HG03060 (cell line): ENCODE data around the gene CD48.
"Not testable (repeated sequence)": the region's sequence is repeated elsewhere in the genome, so short reads cannot be mapped to it uniquely, and the experiment has no call there.

Experiments used
- ATAC-seq: cut with Tn5 transposase; IDR thresholded peaks from one replicate; pipeline ENCODE4 v1.9.1; 2021; ENCODE audit warnings: low read depth, moderate number of reproducible peaks; ENCODE audit not compliant: unreplicated experiment

The CD48 gene

DNA sequence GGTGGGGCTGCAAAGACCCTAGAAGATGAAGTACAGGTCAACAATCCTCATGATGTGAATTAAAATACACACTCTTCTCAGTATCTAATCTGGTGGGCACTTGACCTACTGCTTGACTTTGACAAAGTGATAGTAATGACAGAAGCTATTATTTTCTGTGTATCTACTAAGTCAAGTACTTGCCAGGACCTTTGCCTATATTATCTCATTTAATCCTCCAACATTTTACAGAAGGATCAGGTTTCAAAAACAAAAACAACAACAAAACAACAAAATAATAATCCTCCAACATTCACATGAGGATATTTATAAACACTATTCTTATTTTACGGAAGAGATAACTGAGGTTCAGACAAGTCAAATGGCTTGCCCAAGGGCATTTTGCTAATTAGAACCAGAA is 4.4 kb upstream of the CD48 start:
- ATAC-seq: no peak

DNA sequence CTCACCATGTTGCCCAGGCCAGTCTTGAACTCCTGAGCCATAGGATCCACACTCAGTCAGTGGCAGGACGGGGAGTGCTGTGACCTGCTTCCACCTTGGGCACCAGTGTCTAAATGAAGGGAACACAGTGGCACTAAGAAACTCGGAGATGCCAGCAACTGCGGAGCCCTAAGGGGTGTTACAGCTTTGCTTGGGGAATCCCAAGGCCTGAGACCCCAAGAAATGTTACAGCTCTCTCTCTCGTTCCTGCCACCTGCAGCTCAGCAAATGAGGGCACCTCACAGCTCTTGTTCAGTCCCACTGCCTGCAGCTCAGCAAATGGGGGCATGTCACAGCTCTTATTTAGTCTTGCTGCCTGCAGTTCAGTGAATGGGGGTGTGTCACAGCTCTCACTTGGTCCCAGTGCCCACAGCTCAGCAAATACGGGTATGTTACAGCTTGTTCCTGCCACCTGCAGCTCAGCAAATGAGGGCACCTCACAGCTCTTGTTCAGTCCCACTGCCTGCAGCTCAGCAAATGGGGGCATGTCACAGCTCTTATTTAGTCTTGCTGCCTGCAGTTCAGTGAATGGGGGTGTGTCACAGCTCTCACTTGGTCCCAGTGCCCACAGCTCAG is 2.5 kb upstream of the CD48 start:
- not testable (repeated sequence) for ATAC-seq

DNA sequence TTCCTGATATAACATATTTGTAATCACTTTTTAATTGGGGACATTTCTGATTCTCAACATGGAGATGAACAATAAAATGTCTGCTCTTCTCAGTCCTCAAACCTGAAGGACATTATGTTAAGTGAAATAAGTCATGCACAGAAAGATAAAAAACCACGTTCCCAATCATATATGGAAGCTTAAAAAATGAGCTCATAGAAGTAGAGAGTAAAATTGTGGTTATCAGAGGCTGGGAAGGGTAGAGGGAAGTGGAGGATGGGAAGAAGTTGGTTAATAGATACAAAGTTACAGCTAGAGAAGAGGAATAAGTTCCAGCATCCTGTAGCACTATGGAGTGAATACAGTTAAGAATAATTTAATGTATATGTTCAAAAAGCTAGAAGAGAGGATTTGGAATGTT is 1.5 kb upstream of the CD48 start:
- ATAC-seq: no peak

DNA sequence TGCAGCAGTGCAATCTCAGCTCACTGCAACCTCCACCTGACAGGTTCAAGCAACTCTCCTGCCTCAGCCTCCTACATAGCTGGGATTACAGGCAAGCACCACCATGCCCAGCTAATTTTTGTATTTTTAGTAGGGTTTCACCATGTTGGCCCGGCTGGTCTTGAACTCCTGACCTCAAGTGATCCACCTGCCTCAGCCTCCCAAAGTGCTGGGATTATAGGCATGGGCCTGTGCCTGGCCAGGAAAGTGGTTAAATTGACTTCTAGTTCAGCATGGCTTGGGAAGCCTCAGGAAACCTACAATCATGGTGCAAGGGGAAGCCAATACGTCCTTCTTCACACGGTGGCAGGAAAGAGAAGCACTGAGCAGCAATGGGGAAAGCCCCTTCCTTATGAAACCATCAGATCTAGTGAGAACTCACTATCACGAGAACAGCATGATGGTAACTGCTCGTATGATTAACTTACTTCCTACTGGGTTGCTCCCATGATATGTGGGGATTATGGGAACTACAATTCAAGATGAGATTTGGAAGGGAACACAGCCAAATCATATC is 981 bp upstream of the CD48 start:
- ATAC-seq: not testable (repeated sequence)

DNA sequence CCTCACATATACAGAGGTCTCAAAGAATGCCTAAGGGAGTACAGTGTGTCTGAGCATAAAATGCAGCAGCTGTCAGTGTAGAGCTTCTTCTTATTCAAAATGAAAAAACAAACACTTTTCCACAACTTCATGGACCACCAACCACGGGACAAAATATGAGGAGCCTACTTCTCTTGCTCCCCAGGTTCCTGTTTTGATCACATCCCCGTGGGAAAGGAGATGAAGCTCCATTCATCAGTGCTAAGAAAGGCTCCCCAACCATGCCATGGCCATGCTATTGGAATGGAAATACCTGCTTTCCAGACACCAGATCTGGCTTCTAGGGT is 383 bp downstream of the CD48 start:
- no peak for ATAC-seq

DNA sequence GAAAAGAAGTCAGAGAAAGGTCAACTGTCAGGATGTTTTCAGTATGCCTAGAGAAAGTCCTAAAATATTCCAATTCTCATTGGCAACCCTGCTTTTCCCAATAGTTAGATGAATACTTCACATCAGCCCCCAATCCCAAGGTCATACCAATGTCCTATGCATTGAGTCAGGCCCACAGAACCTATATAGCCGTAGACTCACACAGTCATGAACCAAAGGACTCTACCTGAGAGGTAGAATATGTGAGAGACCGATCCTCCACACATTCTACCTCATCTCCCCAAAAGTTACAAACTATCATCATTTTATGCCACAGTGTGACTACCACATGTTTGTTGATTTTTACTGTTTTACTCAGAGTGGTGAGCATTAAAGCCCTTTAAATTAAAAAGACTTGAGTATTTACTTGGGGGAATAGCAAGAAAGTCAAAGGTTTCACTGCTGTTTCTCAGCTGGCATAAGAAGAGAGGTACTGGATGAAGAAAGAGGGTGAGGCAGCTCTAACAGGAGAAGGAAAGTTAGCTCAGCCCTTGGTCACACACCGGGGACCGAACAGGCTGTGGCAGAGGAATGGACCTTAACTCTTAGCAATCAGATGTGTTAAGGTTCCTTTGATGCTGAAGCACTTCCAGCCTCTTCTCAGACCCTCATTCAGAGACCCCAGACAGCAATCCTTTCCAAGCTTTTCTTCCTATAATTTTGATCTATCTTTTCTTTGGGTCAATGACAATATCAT is 937 bp downstream of the CD48 start:
- no peak for ATAC-seq

DNA sequence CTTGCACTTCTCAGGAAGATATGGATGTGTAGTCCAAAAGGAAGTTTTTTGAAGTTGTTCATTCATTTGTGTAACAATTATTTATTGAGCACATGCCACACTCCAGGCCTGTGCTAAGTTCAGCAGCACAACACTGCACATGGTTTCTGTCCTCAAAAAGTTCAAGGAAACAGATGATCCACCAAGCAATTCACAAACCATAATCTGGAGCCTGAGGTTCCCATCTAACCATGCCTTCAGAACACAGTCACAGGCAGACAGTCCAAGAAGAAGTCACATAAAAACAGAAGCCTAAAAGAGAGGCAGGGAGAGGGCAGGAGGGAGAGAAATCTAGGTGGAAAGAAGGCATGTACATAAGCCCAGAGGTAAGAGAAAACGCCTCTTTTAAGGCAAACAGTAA is 1.9 kb downstream of the CD48 start:
- no peak for ATAC-seq

DNA sequence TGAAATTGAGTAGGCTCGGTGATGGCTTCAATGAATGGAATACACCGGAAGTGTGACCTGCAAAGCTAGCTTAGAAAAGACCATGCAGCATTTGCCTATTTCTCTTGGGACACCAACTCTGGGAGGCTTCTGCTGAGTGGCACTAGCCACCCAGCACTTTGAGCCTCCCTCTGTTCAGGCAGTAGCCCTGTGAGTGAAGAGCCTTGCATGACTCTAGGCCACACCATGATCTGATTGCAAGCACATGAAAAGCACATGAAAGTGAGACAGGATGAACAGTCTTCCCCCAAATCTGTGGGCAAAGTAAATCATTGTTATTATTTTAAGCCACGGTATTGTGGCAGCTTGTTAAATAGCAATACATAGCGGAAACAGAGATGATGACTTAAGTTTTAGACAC is 2.8 kb downstream of the CD48 start:
- no peak for ATAC-seq

DNA sequence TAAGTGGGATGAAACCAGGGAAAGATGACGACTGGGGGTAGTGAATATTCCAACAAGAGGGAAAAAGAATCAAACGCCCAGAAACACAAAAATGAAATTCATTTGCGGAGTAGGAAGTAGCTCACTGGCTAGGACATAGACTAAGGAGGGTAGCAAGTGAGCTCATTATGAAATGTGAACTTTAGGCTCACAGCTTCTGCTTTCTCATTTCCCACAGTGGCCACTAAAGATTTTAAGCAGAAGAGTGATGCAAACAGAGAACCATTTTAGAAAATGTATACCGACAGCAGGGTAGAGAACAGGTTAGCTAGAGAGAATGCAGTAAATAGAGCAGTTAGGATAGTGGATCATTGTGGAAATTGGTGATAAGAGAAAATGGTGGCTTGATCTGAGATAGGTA is 3.5 kb downstream of the CD48 start:
- no peak for ATAC-seq

DNA sequence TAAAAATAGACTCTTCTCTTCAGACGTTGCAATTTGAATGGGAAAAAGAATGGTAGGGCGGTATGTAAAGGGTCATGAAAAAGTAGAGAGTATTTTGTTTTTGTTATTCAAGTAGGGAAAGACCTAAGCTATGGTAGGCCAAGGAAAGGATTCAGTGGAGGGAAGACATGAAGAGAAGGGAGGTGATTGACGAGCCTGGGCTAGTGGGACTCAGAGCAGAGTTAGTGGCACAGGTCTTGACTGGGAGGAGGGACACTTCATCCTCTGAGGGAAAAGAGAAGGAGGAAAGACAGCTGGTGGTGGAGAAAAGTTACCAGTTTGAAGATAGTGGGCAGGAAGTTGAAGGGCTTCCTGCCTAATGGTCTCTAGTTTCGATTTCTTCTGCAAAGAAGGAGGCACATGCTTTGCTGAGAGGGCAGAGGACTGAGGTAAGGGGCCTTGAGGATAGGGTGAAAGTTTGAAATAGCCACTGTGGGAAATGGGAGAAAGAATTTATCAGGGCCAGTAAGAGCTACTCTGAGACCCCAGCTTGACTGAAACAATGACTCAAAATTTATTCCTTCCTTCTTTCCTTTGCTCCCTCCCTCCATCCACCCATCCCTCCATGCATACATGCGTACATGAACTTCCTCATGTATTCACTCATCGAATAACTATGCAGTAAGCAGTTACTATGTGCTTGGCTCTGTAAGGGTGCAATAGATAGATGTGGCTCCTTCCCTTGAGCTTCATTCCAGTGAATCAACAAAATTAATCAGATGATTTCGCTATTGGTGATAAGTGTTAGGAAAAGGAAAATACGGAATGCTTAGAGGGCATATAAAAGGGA is 4.2 kb downstream of the CD48 start:
- no peak for ATAC-seq

DNA sequence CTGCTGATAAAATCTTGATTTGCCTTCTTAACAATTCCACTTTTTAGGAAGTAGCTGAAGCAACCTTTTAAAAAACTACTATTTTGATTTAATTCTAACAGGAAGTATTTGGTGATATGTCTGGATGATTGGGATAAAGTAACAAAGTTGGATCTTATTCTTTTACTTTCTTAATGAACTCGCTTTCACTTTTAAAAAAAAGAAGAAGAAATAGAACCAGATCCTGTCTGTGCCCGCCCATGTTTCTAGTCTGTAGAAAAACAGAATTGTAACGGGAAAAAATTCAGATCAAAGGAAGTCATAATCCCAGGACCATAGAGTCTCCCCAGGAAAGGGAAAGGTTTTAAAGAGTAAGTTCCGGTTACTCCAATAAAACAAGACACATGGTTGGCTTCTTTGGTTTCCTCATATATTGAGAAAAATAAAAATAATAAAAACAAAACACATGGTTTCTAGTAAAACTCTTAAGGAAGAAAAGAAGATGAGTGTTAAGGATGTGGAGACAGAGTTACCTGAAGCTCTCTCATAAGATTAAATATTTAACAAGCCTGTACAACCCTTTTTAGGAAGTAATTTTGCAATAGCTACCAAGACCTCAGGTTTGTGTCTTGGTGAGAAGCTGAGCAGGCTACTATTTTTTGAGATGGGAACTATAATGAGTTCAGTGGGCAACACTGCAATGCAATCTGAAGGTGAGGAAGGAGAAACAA is 4.9 kb downstream of the CD48 start:
- no peak for ATAC-seq

DNA sequence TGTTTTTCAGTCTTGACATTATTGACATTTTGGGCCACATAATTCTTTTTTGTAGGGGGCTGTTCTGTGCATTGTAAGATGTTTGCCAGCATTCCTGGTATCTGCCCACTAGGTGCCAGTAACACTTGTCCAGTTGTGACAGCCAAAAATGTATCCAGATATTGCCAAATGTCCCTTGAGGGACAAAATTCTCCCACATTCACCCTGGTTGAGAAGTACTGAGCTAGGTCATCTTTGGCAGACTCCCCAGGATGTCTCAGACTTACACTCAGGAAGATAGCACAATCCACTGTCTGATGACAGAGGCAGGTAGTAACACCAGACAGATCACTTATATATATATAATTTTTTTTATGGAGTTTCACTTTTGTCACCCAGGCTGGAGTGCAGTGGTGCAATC is 5.9 kb downstream of the CD48 start:
- ATAC-seq: no peak

DNA sequence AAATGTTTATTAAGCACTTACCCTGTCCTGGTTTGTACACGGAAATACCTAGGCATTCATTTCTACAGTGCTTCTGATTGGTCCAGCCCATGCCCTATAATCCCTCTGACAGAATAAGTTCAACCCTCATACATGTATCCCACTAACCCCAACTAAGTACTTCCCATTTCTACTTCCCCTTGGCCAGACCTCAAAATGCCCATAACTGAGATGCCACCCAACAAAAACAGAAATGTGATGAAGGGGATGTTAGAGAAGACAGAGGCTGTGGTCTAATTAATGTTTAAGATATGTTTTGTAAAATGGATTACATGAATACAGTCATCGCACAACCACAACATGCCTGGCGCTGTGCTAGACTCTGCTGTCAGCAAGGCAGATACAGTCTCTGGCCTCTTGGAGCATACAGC is 6.4 kb downstream of the CD48 start:
- ATAC-seq: not testable (repeated sequence)

DNA sequence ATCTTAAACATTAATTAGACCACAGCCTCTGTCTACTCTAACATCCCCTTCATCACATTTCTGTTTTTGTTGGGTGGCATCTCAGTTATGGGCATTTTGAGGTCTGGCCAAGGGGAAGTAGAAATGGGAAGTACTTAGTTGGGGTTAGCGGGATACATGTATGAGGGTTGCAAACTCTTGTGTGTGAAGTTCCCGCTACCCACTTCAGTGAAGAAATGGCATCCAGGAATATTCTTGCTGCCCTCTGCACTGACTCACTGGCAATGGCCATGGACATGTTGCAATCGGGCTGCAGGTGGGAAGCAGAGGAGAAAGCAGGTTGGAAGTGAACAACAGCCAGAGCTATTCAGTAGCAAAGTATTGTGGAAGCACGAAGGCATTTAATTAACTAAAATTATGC is 7.4 kb downstream of the CD48 start:
- ATAC-seq: no peak

DNA sequence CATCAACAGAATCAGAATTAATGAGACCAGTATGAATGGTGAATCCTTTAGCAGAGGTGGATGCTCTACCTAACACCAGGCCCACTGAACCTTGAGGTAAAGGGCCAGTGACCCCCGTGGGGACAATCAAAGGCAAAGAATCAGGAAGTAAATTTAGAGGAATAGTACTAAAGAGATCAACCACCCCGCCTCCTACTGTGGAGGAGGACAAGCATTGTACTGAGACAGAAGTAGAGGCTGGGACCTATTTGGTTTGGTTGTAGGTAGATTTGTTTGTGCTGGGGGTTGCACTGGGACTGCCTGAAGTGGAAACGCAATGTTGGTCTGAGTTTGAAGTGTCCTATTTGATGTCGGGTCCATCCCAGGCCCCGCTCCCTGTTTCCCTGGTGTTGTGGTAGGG is 9.5 kb downstream of the CD48 start:
- no peak for ATAC-seq

DNA sequence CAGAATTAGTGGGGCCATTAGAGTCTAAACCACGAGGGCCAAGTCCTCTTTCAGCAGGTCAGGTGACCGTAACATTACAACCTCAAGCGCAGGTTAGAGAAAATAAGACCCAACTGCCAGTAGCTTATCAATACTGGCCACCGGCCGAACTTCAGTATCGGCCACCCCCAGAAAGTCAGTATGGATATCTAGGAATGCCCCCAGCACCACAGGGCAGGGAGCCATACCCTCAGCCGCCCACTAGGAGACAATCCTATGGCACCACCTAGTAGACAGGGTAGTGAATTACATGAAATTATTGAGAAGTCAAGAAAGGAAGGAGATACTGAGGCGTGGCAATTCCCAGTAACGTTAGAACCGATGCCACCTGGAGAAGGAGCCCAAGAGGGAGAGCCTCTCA is 19.2 kb downstream of the CD48 start:
- ATAC-seq: not testable (repeated sequence)

DNA sequence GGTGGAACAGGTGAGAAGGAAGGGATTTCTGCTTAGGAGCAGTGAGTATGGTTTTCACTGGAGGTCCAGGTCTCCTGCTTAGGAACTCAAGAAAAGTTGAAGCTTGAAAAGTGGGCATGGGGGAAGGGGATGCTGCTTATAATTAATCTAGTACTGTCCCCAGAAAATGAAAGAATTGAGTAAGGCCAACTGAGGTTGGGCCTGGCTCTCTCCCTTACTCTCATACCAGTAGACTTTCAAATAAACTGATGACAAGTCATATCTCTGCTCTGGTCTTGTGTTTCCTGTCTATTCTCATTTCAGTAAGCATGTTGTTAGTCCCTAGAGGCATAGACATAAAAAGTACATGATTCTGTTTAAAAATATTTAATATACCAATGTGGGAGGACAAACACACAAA is 26.4 kb downstream of the CD48 start:
- no peak for ATAC-seq

DNA sequence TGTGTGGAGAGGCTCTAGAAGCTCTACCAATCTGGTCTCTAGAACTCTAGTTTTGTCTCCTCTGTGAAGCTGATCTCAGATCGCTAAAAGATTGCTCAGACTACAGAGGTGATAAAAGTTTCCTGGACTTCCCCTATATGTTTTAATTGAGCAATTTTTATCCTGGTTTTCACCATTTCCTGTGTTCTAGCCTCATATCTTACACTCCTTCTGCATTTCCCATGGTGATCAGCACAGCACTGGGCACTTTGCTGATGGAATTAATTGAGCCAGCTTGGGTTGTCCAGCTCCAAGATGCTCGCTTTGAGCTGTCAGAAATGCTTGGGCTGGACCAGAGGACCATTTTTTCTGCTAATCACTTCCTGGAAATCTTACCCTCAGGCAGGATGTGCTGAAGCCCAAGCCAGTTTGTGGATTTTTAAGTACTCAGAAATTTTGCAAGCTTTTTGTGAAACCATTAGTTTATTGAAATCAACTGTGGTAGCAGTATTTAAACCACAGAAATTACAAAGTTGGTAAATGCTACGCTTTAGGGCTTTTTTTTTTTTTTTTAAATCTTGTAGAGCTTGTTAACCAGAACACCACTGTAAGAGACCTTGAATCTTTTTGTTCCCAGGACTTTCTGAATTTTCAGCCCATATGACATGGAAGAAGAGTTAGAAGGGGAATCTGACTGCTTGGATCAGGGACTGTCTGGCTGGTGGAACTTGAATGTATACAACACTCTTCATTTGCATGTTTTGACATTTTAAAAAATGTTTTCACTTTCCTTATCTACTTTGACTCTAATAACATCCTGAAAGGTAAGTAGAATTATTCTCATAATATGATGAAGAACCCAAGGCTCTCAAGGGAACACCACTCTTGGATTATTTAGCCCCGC is 28.4 kb downstream of the CD48 start:
- no peak for ATAC-seq

DNA sequence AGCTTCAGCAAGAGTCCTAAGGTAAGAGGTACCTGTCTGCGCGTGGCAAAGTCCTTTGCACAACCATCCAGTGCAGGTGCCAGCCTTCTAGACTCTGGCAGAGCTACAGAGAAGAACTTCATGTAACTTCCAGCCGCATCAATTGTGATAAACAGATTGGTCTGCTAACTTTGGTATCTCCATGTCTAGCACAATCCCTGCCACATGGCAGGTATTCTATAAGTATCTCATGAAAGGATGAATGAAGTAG is 29.8 kb downstream of the CD48 start:
- ATAC-seq: no peak
